WERI-Rb-1 (cell line): Measurements from ENCODE around the gene SFI1.

Experiments
- DNase-seq: peaks from one replicate; pipeline ENCODE4 v3.0.0-alpha.2; 2020
- H3K27ac ChIP-seq: fragments of 250-450 bp; sonication (Bioruptor Pico); 2 replicates; pipeline ENCODE4 v1.5.1; 2020; ENCODE audit warnings: mild to moderate bottlenecking, moderate library complexity
- H3K27me3 ChIP-seq: fragments of 250-450 bp; sonication (Bioruptor Pico); 2 replicates; pipeline ENCODE4 v1.5.1; 2021; ENCODE audit warnings: mild to moderate bottlenecking, low read depth, moderate library complexity; ENCODE audit not compliant: insufficient read depth, severe bottlenecking
- H3K36me3 ChIP-seq: fragments of 250-450 bp; sonication (Bioruptor Pico); 2 replicates; pipeline ENCODE4 v1.5.1; 2020; ENCODE audit warnings: mild to moderate bottlenecking, moderate library complexity
- H3K4me3 ChIP-seq: 2 replicates; pipeline ENCODE4 v1.5.1; 2011; ENCODE audit warnings: low read depth, mild to moderate bottlenecking, control low read depth, low read length
- H3K9me3 ChIP-seq: fragments of 250-450 bp; sonication (Bioruptor Pico); 2 replicates; pipeline ENCODE4 v1.5.1; 2021; ENCODE audit warnings: mild to moderate bottlenecking, moderate library complexity; ENCODE audit not compliant: severe bottlenecking
- CTCF ChIP-seq: IDR thresholded peaks from 2 replicates; pipeline ENCODE4 v1.5.1; 2011; ENCODE audit warnings: low read depth, mild to moderate bottlenecking, control low read depth, inconsistent platforms, low read length

The SFI1 gene

DNA sequence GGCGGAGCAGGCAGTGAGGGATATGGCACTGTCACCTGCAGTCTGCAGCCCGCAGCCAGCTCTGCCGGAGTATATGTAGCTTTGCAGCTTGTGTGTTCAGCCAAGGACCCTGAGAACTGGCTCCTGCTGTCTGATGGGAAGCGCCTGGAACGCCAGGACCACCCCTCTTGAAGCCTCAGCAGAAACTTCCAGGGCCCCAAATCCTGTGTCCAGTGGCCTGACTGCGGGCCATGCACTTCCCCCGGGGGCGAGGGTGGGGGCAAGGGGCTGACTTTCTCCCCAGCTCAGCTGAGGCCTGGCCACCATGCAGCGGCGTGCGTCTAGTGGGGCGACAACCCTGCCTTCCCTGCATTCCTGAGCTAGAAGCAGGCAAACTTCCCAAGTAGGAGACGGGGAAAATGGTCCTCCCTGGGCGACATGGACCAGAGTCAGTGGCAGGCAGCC lies 133.4 kb downstream of the SFI1 start:
- Histone ChIP-seq H3K9me3 (no peaks in the 10 kb centered on the region), H3K27me3 (no peaks in the 10 kb centered on the region), H3K36me3 (peaks cover 6% of the 10 kb centered on the region), H3K4me3 (peak overlapping the region; percentile 80), H3K27ac (peak overlapping the region; percentile 51)
- TF ChIP-seq CTCF, result no peak
- DNase-seq, result no peak

DNA sequence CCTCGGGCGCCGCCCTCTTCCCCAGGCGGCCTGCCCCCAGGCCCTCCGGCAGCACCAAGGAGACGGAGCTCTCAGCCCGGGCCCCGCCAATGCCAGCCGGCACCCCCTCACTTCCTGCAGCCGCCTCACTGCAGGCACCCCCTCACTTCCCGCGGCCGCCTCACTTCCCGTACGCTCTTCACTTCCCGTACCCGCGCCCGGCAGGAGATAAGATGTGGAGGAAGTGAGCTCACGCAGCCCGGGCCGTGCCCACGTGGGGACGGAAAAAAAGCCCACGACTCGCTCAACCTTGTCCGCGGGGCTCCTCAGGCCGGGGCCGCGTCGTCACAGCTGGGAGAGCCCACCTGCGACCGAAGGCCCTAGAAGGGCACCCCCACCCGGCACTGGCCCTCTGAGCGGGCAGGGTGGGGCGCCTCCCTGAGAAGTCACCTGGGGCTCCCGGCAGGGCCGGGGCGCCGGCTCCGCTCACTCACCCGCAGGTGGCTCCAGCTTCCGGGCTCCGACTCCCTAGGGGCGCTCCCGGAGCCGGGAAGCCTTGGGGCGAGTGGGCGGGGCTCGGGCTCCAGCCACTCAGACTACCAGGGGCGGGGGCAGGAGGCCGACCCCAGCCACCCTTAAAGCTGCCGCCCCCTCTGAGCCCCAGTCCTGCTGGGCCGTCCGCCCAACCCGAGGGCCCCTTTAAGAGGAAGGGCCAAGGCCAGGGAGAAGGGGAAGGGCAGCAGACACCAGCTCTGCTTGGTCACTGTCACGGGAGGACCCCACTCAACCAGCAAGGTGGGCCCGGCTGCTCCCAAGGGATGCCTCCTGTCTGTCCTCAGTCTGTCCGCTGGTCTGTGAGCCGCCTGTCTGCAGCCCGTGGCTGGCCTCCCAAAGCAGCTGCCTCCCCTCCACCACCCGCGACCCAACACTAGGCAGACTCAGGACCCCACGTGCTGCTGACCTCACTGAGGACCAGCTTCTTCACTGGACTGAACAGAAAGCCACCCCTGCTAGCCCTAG lies 134.3 kb downstream of the SFI1 start:
- Histone ChIP-seq H3K36me3 (peaks cover 3% of the 10 kb centered on the region), H3K9me3 (no peaks in the 10 kb centered on the region), H3K27me3 (no peaks in the 10 kb centered on the region), H3K27ac (peak overlapping the region; percentile 51), H3K4me3 (peak overlapping the region; percentile 80)
- peak; percentile 92 for DNase-seq
- TF ChIP-seq CTCF, result no peak

DNA sequence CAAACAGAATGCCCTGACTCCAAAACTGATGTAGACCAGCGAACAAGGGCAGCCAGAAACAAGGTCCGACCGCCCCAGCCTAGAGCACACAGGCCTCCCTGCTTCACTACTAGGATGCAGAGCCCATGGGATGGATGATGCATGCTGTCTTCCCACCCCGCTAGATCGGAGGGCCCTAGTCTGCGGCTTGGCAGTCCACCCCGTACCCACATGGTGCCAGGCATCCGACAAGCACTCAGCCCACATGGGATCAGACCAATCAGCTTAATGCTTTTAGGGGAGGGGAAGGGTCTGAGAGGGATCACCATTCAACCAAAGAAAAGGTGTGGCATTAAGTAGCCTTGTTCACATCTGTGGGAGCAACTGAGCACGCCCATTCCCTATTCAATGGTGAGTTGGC lies 135.1 kb downstream of the SFI1 start:
- Histone ChIP-seq H3K4me3 (peak overlapping the region; percentile 80; the same call in 1 of the 2 replicates), H3K36me3 (peaks cover 3% of the 10 kb centered on the region), H3K27me3 (no peaks in the 10 kb centered on the region), H3K9me3 (no peaks in the 10 kb centered on the region), H3K27ac (no peak overlapping the region)
- no peak for DNase-seq
- no peak for TF ChIP-seq CTCF

DNA sequence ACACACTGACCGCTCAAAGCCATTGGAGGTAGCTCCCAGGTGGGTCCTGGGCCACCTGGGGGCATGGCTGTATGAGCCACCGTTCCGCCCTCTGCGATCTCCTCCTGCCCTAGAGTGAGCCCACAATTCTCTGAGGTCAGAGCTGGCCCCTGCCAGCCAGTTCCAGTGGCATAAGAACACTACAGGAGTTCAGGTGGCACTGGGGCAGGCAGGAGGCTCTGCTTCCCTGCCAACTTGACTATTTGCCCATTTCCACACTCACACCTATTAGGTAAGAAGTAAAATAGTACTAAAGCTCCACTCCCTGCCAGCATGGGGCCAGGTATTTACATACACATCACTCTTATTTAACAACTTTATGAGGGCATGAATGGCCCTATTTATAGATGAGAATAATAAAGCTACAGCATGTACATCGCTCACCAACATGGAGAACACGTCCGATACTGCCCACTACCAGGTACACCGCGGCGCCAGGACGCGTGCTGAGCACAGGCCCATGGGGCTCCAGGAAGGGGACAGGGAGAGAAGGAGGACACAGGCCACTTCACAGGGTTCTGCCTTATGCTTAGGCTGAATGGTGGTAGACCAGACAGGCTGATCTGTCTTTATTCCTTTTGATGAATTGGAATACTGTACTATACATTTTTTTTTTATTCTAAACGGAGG lies 139.4 kb downstream of the SFI1 start:
- Histone ChIP-seq H3K36me3 (peaks cover 3% of the 10 kb centered on the region; the same call in 1 of the 2 replicates), H3K27ac (no peak overlapping the region), H3K4me3 (no peak overlapping the region), H3K9me3 (no peaks in the 10 kb centered on the region), H3K27me3 (no peaks in the 10 kb centered on the region)
- no peak for TF ChIP-seq CTCF
- DNase-seq, result no peak

DNA sequence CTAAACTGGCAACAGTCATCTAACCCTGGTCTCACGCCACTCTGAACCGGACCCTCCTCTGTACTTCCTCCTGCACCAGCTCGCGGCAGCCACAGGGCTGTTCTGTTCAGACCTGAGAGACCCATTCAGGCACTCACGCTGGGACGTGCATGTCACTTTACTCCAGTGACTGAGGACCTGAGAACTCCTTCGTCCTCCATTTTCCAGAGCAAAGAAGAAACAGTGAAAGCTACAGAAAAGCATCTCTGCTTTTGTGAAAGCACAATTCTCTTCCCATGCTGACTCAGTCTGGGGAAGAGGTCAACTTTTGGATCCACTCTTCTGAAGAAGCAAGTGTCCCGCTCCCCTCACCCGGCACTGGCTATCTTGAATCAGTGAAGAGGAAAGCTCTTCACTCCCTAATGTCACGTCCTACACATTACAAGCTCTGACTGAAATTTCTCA lies 141.1 kb downstream of the SFI1 start:
- Histone ChIP-seq H3K27ac (no peak overlapping the region), H3K27me3 (no peaks in the 10 kb centered on the region), H3K4me3 (no peak overlapping the region), H3K9me3 (no peaks in the 10 kb centered on the region), H3K36me3 (peaks cover 7% of the 10 kb centered on the region)
- DNase-seq, result no peak
- TF ChIP-seq CTCF, result 0 out of 2 replicates have a peak, but pooled peaks have one; percentile 2
